ENCODE measurements around the gene CAMTA1.

The CAMTA1 gene

DNA sequence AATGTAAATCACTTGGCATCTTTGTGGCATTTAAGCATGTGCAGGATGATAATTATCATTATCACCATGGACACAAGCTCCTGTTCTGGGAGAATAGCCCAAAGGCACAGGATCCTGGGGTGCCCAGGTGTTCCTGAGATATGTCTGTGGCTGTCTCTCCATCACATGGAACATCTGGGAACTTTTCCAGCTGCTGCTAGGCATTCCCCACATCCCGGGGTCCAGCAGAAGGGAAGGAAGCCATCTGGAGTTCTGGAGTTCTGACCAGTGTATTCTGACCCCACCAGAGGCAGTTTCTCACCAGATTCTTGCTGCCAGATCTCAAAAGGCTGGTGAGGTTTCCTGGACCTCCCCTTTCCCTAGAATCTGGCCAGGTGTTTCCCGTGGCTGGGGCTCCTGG is 726.1 kb downstream of the CAMTA1 start:
- DNase-seq = no peak

DNA sequence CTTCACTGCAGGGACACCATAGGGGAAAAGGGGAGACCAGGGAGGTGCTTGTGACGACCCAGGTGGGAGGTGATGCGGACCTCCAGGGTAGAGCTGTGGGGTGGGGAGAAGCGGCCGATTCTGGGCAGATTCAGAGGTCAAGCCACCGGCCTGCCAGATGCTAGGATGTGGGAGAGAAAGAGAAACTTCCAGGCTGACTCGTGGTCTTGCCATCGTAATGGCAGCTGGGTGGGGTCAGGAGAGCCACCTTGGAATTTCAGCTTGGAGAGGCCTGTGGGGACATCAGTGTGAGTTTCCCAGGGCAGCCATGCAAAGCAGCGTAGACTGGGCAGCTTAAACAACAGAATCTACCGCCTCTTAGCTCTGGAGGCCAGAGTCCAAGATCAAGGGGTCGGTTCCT is 727.8 kb downstream of the CAMTA1 start:
- no peak for DNase-seq

DNA sequence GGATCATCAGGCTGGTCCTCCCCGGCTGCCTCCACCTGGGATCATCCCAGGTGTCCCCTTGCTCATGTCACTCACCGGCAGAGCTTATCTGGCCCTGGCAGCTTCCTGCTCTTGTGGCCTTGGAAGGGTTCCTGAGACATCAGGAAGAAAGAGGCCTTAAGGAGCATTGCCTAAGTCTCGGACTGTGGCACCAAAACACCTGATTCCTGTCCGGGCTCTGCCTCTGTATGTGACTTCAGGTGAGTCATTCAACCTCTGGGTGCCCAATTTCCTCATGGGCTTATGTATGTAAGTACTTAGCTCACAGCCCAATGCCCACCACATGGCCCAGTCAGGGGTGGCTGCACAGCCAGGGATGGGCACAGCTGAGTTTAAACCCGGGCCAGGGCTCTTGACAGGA is 729.9 kb downstream of the CAMTA1 start:
- no peak for DNase-seq

DNA sequence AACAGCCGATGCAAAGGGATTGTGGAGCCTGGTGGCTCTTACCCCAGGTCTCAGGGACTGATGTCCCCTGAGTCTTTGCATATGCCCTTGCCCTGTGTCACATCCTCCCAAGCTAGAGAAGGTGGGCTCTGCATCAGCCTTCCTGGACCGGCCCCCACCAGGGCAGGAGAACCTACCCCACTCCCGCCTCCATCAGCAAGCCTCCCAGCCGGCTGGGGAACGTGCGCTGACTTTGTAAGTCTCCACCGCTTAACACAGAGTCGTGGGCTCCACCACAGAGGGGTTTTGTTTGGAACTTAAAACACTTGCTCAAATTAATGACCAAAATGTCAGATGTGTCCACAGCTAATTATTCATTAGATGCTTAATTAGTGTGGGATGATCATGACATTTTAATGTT is 730.6 kb downstream of the CAMTA1 start:
- DNase-seq = no peak

DNA sequence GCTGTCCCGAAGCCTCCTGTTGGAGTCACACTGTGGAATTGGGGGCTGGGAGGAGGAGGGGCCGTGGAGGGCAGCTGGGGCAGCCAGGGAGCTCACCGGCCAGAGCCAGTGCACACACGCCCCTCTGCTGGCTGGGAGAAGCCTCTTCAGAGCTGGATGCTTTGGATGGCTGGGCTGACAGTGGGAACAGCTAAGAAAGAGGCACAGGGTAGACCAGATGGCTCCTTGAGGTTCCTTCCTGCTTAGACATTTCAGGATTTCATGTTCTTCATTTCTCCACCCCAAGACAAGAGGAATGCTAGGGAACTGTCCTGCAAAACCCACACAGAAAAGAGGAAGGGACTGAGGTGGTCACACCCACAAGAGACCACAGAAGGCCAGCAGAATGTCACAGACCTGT is 731.1 kb downstream of the CAMTA1 start:
- no peak for DNase-seq

DNA sequence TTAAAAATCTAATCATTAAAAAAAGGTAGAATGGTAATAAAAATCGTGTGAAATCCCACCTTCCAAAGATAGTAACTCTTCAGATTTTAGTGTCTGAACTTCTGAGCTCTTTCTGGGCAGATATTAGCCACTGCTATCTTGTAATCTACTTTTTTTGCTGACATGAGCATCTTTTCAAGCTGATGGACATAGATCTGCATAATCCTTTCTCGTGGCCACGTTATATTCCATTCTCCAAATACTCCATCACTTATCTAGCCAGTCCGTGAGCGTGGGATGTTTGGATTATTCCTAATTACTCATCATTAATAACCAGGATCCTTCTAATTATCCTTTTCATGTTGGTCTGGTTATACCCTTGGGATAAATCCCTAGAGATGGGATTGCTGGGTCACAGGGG is 731.7 kb downstream of the CAMTA1 start:
- DNase-seq = no peak

DNA sequence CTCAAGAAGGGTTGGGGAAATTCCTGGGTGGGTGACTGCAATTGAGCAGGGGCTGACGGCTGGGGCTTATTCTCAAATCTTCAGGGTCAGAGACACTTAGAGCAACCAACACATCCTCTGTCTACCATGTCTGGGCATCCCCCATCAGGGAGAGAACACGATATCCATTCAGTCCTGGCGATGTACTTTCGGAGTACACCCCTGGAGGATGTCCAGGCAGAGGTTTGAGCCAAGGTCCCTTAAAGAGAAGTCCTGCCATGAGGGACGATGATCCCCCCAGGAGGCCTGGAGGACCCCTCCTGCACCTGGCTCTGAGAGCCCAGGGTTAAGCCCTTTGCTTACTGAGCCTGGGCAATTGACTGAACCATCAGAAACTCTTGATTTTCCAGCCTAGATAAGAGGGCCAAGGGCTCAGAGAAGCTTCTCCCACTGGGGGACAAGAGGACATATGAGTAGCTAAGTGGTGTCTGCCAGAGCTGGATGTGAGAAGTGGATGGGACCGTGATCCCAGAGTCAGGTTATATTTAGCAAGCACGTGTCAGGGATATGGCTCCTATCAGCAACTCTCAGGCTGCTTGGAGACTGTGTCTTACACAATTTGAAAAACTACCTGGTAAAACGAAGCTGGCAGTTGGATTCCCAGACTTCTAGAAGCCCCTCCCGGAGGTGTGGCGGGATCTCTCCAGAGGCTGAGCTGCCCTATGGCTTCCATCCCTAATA is 732.5 kb downstream of the CAMTA1 start:
- DNase-seq = no peak

DNA sequence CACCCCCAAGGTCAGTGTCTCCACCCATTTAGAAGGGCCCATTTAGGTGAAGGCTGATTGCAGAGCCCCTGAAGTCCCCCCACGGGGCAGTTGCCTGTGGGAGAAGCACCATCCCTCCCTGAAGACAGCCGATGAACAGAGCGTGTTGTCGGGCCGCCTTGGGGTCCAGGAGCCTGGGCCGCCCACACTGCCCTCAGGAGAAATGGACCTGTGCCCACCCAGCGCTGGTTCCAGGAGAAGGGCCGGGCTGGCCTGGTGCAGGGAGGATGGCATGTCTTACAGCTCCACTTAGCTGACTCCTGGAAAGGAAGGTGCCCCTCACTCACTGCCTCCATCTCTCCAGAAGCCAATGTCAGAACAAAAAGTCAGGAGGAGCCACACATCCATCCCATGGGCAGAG is 733.2 kb downstream of the CAMTA1 start:
- no peak for DNase-seq

DNA sequence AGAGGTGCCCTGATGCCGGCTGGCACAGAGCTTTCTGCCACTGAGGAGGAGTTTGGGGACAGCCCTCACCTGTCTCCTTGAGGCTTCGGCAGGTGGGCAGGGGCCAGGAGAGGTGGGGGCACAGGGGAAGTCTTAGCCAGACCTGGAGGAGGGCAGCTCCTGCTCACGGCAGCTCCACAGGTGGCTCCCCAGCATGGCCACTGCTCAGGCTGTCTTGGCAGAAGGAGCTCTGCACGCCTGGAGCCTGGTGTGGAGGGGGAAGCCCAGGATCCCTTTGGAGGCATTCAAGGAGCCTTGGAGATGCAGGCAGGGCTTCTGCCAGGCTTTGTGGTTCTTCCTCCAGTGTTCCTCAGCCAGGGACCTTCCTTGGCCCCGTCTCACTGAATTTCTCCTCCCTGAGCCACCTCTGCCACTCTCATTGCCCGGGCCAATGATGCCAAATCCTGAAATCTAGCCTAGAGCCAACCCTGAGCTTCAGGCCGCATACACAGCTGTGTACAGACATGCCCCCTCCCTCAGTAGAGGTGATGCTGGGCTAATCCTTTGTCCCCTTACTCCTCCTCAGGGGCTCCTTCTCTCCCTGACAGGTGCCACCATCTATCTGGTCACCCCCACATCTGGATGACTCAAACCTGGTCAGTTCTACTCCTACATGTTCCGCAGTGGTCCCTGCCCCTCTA is 734.1 kb downstream of the CAMTA1 start:
- no peak for DNase-seq

DNA sequence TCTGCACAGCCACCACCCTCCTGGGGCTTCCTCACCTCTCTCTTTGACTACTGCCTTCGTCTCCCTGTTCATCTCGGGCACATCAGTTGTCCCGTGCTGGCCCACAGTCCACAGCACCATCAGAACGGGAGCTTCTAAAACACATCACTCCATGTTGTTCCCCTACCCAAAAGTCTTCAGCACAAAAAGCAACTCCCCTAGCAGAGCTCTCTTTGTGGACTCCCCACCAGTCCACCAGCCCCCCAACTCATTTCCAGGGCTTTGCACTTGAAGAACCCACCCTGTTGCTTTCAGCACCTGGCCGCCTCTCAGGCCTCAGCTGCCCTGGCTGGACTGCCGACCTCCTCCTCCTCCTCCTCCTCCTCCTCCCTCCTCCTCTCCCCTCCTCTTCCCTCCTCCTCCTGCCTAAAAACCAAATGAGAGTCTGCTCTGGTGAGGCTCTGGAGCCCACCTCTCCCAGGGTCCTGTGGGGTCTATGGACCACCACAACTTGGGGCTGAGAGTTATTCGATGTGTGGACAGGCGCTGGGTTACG is 734.7 kb downstream of the CAMTA1 start:
- no peak for DNase-seq

DNA sequence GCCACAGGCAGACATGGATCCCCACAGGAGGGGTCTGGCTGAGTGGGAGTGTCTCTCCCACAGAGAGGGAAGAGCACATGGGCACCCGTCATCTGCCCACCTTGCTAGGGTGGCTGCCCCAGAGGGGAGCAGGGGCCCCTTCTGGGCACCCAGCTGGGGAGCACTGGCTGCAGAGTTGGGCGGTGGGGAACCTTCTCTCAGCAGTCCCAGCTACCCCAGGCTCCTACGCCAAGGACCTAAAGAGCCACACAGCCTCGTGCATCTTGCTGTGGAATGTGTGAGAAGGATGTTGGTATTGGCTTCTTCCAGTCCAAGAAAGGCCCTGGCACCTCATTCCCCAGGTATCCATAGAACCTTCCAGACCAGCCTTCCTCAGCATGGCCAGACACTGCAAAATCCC is 735.2 kb downstream of the CAMTA1 start:
- no peak for DNase-seq

DNA sequence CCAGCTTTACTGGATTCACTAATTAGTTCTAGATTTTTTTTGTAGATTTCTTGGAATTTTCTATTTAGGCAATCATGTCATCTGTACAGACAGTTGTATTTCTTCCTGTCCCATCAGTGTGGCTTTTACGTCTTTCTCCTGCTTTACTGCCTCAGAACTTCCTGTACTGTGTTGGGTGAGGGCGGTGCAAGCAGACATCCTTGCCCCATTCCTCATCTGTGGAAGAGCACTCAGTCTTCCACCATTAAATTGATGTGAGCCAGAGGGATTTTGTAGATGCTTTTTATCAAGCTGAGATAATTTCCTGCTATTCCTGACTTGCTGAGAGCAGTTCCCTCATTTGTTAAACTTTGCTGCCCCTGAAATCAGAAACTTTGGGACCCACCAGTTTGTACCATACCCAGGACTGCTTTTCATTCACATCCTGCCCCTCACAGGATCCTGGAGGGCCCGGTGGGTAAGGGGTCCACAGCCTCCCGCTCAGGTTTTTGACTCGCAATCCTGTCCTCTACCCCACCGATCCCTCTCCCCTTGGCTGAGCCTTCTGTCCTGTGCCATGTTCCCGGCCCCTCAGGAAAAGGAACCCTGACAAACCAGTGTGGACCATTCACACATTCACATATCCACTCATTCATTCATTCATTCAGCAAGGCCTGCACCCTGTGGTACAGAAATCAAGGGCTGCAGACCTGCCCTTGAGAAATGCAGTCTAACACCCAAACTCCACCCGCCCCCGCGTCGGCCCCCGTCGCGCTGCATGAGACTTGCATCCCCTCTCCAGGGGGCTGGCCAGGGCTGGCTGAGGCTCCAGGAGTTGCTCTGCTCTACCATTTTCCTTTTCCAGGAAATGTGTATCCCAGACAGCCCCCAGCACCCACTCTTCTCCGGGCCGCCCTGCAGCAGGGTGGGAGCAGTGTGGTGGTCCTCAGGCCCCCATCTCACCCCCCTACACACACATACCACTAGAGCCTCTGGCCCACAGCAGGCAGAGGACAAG is 739.4 kb downstream of the CAMTA1 start:
- no peak for DNase-seq

DNA sequence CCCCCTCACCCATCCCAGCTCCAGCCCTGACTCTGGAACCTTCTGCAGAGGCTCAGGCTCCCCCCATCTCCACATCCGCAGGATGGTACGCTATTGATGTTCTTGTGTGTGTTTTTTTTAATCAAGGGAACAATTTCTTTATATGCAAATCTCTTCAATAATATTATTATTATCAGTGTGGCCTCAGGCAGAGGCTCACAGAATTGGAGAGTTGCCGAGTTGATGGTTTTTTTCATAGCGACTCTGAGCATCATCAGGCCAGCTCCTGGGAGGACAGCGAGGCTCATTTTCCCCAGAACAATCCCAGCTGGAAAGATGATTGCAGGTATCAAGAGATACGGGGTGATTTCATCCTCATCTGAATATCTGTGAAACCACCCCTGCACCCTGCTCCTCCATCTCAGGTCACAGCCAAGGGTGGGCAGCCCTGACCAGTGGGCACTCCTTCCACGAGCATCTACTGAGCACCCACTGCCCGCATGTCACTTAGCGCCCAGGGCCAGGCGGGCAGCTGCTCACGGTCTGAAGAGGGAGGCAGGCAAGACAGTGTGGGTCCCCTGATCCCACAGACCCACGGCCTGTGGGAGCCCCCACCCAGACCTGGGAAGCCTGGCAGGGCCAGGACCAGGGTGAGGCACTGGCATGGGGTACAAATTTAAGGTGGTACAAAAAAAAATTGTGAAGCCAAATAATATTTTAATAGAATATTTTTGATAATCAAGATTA is 740.2 kb downstream of the CAMTA1 start:
- DNase-seq = no peak

DNA sequence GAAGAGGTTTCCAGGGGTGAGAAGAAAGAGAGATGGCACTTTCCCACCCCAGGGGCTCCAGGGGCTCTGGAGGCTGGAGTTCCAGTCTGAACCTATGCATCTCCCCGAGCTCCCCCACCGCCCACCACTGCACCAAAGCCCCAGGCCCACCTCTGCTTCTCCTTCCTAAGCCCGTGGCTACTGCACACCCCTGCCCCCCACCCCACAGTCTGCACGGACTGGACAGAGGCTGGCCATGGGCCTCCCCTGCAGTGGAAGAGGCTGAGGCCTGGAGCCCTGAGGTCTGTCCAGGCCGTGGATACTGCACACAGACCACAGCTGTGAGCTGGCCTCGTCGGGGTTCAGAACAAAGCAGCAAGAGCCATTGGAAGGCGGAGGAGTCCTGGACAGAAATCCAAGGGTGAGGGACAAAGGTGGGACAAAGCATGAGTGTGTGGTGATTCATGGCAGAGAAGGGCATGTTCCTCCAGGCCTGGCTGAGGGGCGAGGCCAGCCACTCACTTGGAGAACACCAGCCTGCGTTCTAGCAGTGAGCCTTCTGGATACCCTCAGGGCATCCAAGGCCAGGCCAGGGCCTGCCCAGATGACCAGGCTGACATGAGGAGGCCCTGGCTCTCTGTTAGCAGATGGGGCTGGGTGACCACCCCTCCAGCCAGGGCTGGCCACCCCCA is 741.1 kb downstream of the CAMTA1 start:
- no peak for DNase-seq

DNA sequence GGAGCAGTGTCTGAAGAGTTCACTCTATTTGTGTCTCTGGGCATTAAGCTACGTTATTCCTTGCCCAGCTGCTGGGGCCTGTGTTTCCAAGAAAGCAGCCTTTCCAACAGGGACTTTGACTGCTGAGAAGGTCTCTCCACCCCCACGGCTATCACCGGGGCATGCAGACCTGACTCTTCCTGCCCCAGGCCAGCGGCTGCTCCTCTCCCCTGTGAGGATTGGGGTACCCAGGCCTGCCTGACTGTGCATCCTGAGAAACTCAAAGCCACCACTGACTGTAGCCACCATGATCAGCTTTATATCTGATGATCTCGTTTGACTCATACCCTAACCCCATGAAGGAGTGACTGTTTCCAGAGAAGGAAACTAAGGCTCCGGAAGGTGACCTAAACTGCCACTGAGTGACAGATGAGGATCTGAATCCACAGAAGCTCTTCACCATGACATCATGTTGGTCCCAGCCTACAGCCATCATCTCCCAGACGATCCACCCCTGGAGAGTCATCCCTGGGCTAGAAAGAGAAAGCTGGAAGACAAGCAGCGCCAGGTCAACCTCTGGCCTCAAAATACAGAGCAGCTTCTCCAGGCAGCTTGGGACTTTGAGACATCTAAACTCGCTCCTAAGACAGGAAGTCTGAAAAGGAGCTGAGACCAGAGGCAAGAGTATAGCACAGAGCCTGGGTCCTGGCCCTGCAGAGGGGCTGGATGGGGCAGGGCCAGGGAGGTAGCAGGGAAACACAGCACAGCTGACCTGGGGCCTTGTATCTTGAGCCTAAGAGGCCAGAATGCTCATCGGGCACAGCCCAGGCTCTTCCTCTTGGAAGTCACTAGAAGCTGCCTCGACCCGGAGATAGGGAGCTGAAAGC is 741.8 kb downstream of the CAMTA1 start:
- DNase-seq = no peak

DNA sequence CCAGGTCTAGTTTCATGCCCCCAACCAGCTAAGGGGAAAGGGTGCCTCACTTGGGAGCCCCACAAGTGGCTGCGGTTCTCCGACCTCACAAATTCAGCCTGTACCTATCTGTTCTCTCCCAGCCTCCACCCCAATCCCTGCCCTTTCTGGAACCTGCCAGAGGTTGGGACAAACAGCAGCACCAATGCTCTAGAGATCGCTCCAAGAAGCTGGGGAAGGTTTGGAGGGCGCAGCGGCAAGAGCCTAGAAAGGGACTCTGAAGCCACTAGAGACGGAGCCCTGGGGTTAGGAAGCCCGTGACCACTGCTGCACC is 742.4 kb downstream of the CAMTA1 start:
- DNase-seq = no peak

DNA sequence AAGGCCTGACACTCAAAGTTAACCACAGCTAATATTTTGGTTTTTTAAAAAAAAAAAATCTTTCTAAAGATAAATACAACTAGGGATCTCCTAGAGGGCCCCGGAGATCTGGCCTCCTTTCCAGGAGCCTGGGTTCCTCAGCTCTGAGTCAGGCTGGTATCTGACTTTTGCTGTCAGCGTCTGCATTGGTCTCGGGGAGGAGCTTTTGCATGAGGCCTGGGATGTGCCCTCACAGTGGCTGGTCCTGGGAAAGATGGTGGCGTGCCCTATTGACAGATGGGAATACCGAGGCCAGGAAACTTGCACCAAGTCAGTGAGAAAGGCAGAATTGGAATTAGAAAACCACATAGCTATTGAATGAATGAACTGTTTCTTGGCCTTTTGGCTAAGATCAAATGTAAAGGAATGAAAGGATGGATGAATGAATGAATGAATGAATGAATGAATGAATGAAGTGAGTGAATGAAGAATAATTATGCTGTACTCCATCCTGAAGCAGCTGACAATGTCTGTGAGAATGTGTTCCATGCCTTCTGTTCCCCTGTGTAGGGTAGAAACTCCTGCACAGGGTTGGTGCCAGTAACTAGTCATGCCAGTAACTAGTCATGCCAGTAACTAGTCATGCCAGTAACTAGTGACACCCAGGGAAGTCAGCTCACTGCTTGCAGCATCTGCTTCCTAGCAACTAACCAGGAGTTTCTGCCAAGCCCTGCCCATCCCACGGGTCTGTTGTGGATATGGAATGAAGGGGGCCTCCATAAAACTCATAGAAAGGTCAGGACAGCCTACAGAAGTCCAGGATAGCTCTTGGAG is 743.3 kb downstream of the CAMTA1 start:
- no peak for DNase-seq

DNA sequence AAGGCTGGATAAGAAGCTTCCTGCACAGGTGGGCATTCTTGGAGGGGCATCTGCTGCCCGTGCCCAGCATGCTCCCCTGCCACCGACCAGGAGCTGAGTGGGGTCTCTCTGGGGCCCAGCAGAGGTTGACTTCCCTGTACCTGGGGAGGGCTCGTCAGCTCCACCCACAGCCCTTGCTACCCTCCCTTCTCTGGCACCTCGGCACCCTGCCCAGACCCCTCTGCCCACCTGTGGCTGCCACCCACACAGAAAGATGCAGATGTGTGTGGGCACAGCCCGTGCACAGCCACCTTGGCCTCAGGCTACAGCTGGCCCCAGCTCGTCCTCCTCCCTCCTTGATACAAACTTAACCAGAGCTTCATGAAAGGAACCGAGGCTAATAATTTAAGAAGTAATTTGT is 744.7 kb downstream of the CAMTA1 start:
- no peak for DNase-seq

DNA sequence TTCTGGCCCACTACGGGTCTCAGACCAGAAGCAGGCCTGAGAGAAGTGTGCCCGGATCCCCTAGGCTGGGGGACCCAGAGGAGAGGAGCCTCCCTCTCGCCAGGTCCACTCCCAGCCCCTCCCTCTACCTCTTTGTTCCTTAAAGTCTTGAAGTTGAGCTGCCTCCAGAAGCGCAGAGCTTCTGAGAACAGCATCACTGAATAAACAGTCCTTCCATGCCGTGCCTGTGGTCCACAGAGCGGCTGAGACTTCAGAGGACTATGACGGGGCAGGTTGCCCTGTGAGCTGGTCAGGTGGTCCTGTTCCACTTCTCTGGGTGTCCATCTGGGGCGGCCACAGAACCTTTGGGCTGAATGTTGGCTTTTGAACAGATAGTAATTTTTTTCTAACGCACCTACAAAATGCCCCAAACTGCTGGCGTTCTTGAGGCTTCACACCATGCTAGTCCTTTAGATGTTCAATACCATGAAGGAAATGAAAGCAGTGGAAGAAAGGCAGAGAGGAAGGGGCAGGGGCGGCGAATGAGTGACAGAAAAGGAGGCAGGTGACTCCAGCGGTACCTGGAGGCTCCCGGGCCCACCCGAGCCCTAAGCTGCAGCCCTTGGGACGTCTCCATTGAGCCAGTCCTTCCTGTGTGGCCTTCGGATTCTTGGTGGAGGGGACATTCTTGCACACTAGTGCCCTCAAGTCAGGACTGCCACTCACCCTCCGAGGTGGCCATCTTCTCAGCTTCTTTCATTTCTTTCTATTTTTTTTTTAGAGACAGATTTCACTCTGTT is 746.5 kb downstream of the CAMTA1 start:
- DNase-seq = no peak

DNA sequence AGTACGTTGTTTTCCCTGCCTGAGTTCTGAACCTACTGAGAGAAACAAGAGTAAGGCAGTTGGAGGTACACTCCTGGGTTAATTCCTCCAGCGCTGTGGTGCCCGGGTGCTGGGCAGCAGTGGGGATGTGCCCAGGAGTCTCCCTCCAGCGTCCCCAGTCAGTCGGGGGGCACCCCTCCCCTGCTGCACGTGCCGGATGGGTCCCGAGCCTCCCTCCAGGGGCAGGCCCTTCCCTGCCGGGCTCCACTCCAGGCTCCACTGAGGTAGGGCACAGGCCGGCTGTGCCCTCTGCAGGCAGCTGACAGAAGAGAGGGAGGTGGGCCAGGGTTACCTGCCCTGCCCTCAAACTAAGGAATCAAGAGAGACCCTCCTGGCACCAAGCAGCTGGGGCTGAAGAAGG is 747.8 kb downstream of the CAMTA1 start:
- no peak for DNase-seq

Data from GDM1 (cell line).